Thoracic aorta (tissue), 2 donors: ENCODE measurements around the gene CAMK2D. TPM values are rescaled to one million over a fixed set of nuclear protein-coding genes. Genes with fewer than 3 reads are reported as not detected.
"Not testable (repeated sequence)": the region's sequence is repeated elsewhere in the genome, so short reads cannot be mapped to it uniquely, and the experiment has no call there.

Source experiments
- ATAC-seq: fragments of 150-250 bp; one replicate; pipeline ENCODE4 v1.8.0; 2017; ENCODE audit warnings: low read depth; ENCODE audit not compliant: insufficient number of reproducible peaks, low FRiP score
- DNase-seq: peaks from one replicate; pipeline ENCODE4 v3.0.0-alpha.2; 2020; ENCODE audit warnings: low spot score
- H3K27ac ChIP-seq, 2 donors: fragments of 200-600 bp; sonication (generic); 1 replicate in 1 of 2; 2 replicates in 1 of 2; pipeline ENCODE4 v1.5.1; 2016; ENCODE audit warnings: mild to moderate bottlenecking in 2 of 2, moderate library complexity in 2 of 2
- H3K27me3 ChIP-seq: fragments of 200-600 bp; sonication (generic); replicated peaks from 2 replicates; pipeline ENCODE4 v1.6.0; 2016; ENCODE audit warnings: mild to moderate bottlenecking; ENCODE audit not compliant: insufficient read depth
- H3K36me3 ChIP-seq: fragments of 200-600 bp; sonication (generic); one replicate; pipeline ENCODE4 v1.5.1; 2016
- H3K4me1 ChIP-seq, 2 donors: fragments of 200-600 bp; sonication (generic); 1 replicate in 1 of 2; 2 replicates in 1 of 2; pipeline versions ENCODE4 v1.5.1 to v1.6.0; 2016; ENCODE audit warnings: low read depth in 2 of 2, mild to moderate bottlenecking in 1 of 2; ENCODE audit not compliant: control insufficient read depth in 1 of 2
- H3K4me3 ChIP-seq: fragments of 200-600 bp; sonication (generic); 2 replicates; pipeline ENCODE4 v1.5.1; 2016; ENCODE audit warnings: mild to moderate bottlenecking
- H3K9me3 ChIP-seq: fragments of 200-600 bp; sonication (generic); 2 replicates; pipeline ENCODE4 v1.5.1; 2016
- CTCF ChIP-seq: fragments of 200-600 bp; sonication (generic); IDR thresholded peaks from one replicate; pipeline ENCODE4 v1.5.1; 2019; ENCODE audit warnings: antibody characterized with exemption
- total RNA-seq, 2 donors: library from RNA; depleted of rRNA; stranded (reverse); fragments of >200 nt; gene quantifications; one replicate each; pipeline versions ENCODE4 v1.1.0 to v1.2.3, GENCODE V29; 2016

Gene CAMK2D
- total RNA-seq, 2 donors from 2014 or later, result 50.6 to 70.1 TPM

GRCh38 chr4:113689394-113689793, 72.1 kb downstream of the CAMK2D start:
- no peaks in the 10 kb centered on the region for H3K36me3 ChIP-seq
- TF ChIP-seq CTCF, result no peak
- no peaks in the 10 kb centered on the region for H3K9me3 ChIP-seq
- ATAC-seq (no peak), DNase-seq (no peak)
- no peak overlapping the region for H3K27ac ChIP-seq
- H3K27me3 ChIP-seq, result no peaks in the 10 kb centered on the region
- no peak overlapping the region for H3K4me3 ChIP-seq
- H3K4me1 ChIP-seq, result peaks cover 30 to 54% of the 10 kb centered on the region in 2 donors

GRCh38 chr4:113687067-113687718, 74.3 kb downstream of the CAMK2D start:
- H3K4me1 ChIP-seq, result peaks cover 38 to 64% of the 10 kb centered on the region in 2 donors
- ATAC-seq (no peak), DNase-seq (no peak)
- no peak for TF ChIP-seq CTCF
- no peaks in the 10 kb centered on the region for H3K9me3 ChIP-seq
- H3K27me3 ChIP-seq, result no peaks in the 10 kb centered on the region
- no peak overlapping the region for H3K4me3 ChIP-seq
- H3K27ac ChIP-seq, result peak overlapping the region; percentile 37 to 68
- no peaks in the 10 kb centered on the region for H3K36me3 ChIP-seq

- Histone ChIP-seq H3K4me1 (peaks cover 30 to 55% of the 10 kb centered on the region in 2 donors), H3K27ac (peak overlapping the region; percentile 36 to 69)
- H3K36me3 ChIP-seq, H3K27me3 ChIP-seq, ATAC-seq, H3K4me3 ChIP-seq, DNase-seq, H3K9me3 ChIP-seq: not testable (repeated sequence)
Observed at GRCh38 chr4:113685157-113685556, 76.4 kb downstream of the CAMK2D start.

GRCh38 chr4:113684534-113685091, 76.9 kb downstream of the CAMK2D start:
- ATAC-seq, result peak; percentile 89
- peak; percentile 59 for TF ChIP-seq CTCF
- Histone ChIP-seq H3K27ac (peak overlapping the region; percentile 36 to 69), H3K4me3 (no peak overlapping the region), H3K36me3 (no peaks in the 10 kb centered on the region), H3K27me3 (no peaks in the 10 kb centered on the region), H3K4me1 (peaks cover 30 to 53% of the 10 kb centered on the region in 2 donors), H3K9me3 (no peaks in the 10 kb centered on the region)
- DNase-seq, result peak; percentile 44

GRCh38 chr4:113682730-113683537, 78.6 kb downstream of the CAMK2D start:
- DNase-seq (no peak), ATAC-seq (no peak)
- no peak for TF ChIP-seq CTCF
- Histone ChIP-seq H3K4me3 (no peak overlapping the region), H3K27me3 (no peaks in the 10 kb centered on the region), H3K4me1 (peaks cover 35 to 47% of the 10 kb centered on the region in 2 donors), H3K36me3 (no peaks in the 10 kb centered on the region), H3K9me3 (no peaks in the 10 kb centered on the region), H3K27ac (peak overlapping the region; percentile 36 to 69)
